ENCODE data around the gene SLC39A3.

The SLC39A3 gene

GRCh38 chr19:2751438-2751830, 11.6 kb upstream of the SLC39A3 start:
- TF ChIP-seq CTCF (IDR thresholded peaks at IDR 0.05; ENCODE audit: extremely low read depth, insufficient read depth, missing control alignments), result no peak
- in situ Hi-C loops (cut with MboI; ENCODE audit: low pct_unique_long_range_greater_than_20kb, low sequenced_read_pairs, unreplicated experiment), result loop anchor here (5.0 kb wide), 1 partner anchor 104 kb away; no protein-coding TSS in a partner anchor

GRCh38 chr19:2750808-2751437, 11.1 kb upstream of the SLC39A3 start:
- DNase-seq (ENCODE audit: low spot score), result no peak
- TF ChIP-seq CTCF (IDR thresholded peaks at IDR 0.05; ENCODE audit: extremely low read depth, insufficient read depth, missing control alignments), result no peak
- in situ Hi-C loops (cut with MboI; ENCODE audit: low pct_unique_long_range_greater_than_20kb, low sequenced_read_pairs, unreplicated experiment), result loop anchor here (5.0 kb wide), 1 partner anchor 104 kb away; no protein-coding TSS in a partner anchor

More at GRCh38 chr19:2751438-2751830, 11.6 kb upstream of the SLC39A3 start:
- no peak for DNase-seq (ENCODE audit: low spot score)

GRCh38 chr19:2747349-2747748, 7.5 kb upstream of the SLC39A3 start:
- no peak for TF ChIP-seq CTCF (IDR thresholded peaks at IDR 0.05; ENCODE audit: extremely low read depth, insufficient read depth, missing control alignments)
- no peak for DNase-seq (ENCODE audit: low spot score)
- in situ Hi-C loops (cut with MboI; ENCODE audit: low pct_unique_long_range_greater_than_20kb, low sequenced_read_pairs, unreplicated experiment), result loop anchor here (5.0 kb wide), 1 partner anchor 80 kb away; no protein-coding TSS in a partner anchor

GRCh38 chr19:2744113-2744512, 4.3 kb upstream of the SLC39A3 start:
- no peak for DNase-seq (ENCODE audit: low spot score)
- no peak for TF ChIP-seq CTCF (IDR thresholded peaks at IDR 0.05; ENCODE audit: extremely low read depth, insufficient read depth, missing control alignments)
- in situ Hi-C loops (cut with MboI; ENCODE audit: low pct_unique_long_range_greater_than_20kb, low sequenced_read_pairs, unreplicated experiment), result no loop called here

GRCh38 chr19:2743099-2743498, 3.3 kb upstream of the SLC39A3 start:
- in situ Hi-C loops (cut with MboI; ENCODE audit: low pct_unique_long_range_greater_than_20kb, low sequenced_read_pairs, unreplicated experiment), result no loop called here
- no peak for DNase-seq (ENCODE audit: low spot score)
- TF ChIP-seq CTCF (IDR thresholded peaks at IDR 0.05; ENCODE audit: extremely low read depth, insufficient read depth, missing control alignments), result no peak

GRCh38 chr19:2740314-2740656, 468 bp upstream of the SLC39A3 start:
- in situ Hi-C loops (cut with MboI; ENCODE audit: low pct_unique_long_range_greater_than_20kb, low sequenced_read_pairs, unreplicated experiment), result no loop called here
- no peak for DNase-seq (ENCODE audit: low spot score)
- no peak for TF ChIP-seq CTCF (IDR thresholded peaks at IDR 0.05; ENCODE audit: extremely low read depth, insufficient read depth, missing control alignments)

Measured in GM13977 (cell line).